IPS-15b (cell line): ENCODE data around the gene EPHB3.
A peak's percentile ranks its signal among the peaks of the same experiment; 100 is the strongest.

Source experiments
- H3K27me3 ChIP-seq: one replicate; pipeline ENCODE4 v1.6.1; 2013; ENCODE audit warnings: low read length; ENCODE audit not compliant: control insufficient read depth, insufficient read depth
- H3K36me3 ChIP-seq: one replicate; pipeline ENCODE4 v1.6.1; 2013; ENCODE audit warnings: low read length; ENCODE audit not compliant: control insufficient read depth, insufficient read depth
- H3K4me1 ChIP-seq: one replicate; pipeline ENCODE4 v1.6.1; 2013; ENCODE audit warnings: mild to moderate bottlenecking, low read length; ENCODE audit not compliant: control insufficient read depth, insufficient read depth
- H3K4me3 ChIP-seq: one replicate; pipeline ENCODE4 v1.5.1; 2013; ENCODE audit warnings: low read depth, low read length
- H3K9ac ChIP-seq: one replicate; pipeline ENCODE4 v1.6.1; 2013; ENCODE audit warnings: low read depth, mild to moderate bottlenecking, low read length
- H3K9me3 ChIP-seq: one replicate; pipeline ENCODE4 v1.6.1; 2013; ENCODE audit warnings: mild to moderate bottlenecking, low read length; ENCODE audit not compliant: control insufficient read depth, insufficient read depth

EPHB3 gene

GRCh38 chr3:184561061-184561912, at the start of gene EPHB3:
EPHB3 (plus strand) TSS chr3:184561785; CDS start chr3:184562236, 451 bp downstream.
- Histone ChIP-seq H3K36me3 (no peaks in the 10 kb centered on the region), H3K4me1 (peaks cover 17% of the 10 kb centered on the region), H3K4me3 (peak within 1 kb of the TSS; percentile 46), H3K27me3 (peaks cover 87% of the 10 kb centered on the region), H3K9me3 (no peaks in the 10 kb centered on the region), H3K9ac (no peak within 1 kb of the TSS)

GRCh38 chr3:184512621-184513020, 49.0 kb upstream of the EPHB3 start:
- Histone ChIP-seq H3K4me1 (peaks cover 11% of the 10 kb centered on the region), H3K9me3 (no peaks in the 10 kb centered on the region), H3K9ac (no peak overlapping the region), H3K4me3 (no peak overlapping the region), H3K36me3 (no peaks in the 10 kb centered on the region), H3K27me3 (peaks cover 48% of the 10 kb centered on the region)

GRCh38 chr3:184513276-184514170, 48.1 kb upstream of the EPHB3 start:
- Histone ChIP-seq H3K4me1 (peaks cover 11% of the 10 kb centered on the region), H3K9me3 (no peaks in the 10 kb centered on the region), H3K36me3 (no peaks in the 10 kb centered on the region), H3K27me3 (peaks cover 45% of the 10 kb centered on the region), H3K4me3 (peak overlapping the region; percentile 41), H3K9ac (peak overlapping the region; percentile 51)

GRCh38 chr3:184514171-184514490, 47.5 kb upstream of the EPHB3 start:
- H3K36me3 ChIP-seq: no peaks in the 10 kb centered on the region
- no peak overlapping the region for H3K9ac ChIP-seq
- H3K4me3 ChIP-seq: peak overlapping the region; percentile 41
- H3K9me3 ChIP-seq: no peaks in the 10 kb centered on the region
- peaks cover 45% of the 10 kb centered on the region for H3K27me3 ChIP-seq
- H3K4me1 ChIP-seq: peaks cover 11% of the 10 kb centered on the region

DNA sequence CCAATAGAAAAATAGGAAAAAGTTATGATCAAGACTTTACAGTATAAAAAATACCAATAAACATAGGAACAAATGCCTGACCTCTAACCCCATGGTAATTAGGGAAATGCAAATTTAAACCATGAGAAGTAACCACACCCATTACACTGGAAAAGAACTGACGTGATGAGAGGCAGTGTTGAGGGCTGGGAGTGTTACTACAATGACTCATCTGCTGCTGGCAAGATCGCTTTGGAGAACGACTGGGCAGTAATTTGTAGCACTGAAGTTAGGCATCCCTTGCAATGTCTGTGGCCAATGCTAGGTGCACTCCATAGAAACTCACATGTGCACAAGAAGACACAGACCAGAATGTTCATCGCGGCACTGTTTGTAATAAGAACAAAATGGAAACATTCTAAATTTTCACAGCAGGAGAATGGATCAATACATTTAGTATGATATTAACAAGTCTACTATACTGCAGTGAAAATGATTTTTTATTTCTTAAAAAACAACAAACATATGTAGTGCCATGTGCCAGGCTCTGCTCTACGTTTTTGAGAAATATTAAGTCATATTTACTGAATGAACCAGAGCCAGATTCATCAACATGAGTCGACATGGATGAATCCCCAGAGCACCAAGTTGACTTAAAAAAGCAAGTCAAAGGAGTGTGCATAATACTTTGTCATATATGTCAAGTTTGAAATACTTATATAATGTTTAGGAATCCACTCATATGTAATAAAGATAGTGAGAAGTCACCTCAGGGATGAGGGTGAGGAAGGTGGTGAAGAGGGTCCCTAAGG, 37.6 kb upstream of the EPHB3 start:
- no peaks in the 10 kb centered on the region for H3K9me3 ChIP-seq
- peaks cover 7% of the 10 kb centered on the region for H3K4me1 ChIP-seq
- no peak overlapping the region for H3K4me3 ChIP-seq
- no peaks in the 10 kb centered on the region for H3K36me3 ChIP-seq
- no peak overlapping the region for H3K9ac ChIP-seq
- H3K27me3 ChIP-seq: peaks cover 2% of the 10 kb centered on the region

GRCh38 chr3:184524981-184525336, 36.6 kb upstream of the EPHB3 start:
- no peaks in the 10 kb centered on the region for H3K9me3 ChIP-seq
- peaks cover 2% of the 10 kb centered on the region for H3K27me3 ChIP-seq
- no peaks in the 10 kb centered on the region for H3K36me3 ChIP-seq
- peak overlapping the region; percentile 8 for H3K9ac ChIP-seq
- H3K4me1 ChIP-seq: peaks cover 7% of the 10 kb centered on the region
- peak overlapping the region; percentile 66 for H3K4me3 ChIP-seq

GRCh38 chr3:184525337-184526087, 36.1 kb upstream of the EPHB3 start:
- H3K9ac ChIP-seq: peak overlapping the region; percentile 41
- H3K4me3 ChIP-seq: peak overlapping the region; percentile 66

DNA sequence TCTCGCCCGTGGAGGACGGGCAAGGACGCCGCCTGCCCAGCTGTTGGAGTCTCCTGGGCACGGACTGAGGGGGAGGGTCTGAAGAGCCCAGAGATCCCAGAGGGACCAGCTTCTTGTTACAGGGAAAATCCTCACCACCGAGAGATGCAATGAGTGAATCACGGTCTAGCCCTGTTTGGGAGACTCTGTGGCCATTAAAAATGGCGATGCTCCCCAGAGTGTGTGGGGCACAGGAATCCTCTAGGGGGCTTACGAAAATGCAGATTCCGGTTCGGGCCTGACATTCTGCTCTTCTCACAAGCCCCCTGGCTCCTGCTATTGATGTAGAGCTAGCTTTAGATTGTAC, 35.5 kb upstream of the EPHB3 start:
- Histone ChIP-seq H3K9me3 (no peaks in the 10 kb centered on the region), H3K27me3 (peaks cover 2% of the 10 kb centered on the region), H3K9ac (peak overlapping the region; percentile 41), H3K4me1 (peaks cover 7% of the 10 kb centered on the region), H3K36me3 (no peaks in the 10 kb centered on the region), H3K4me3 (peak overlapping the region; percentile 66)

More at GRCh38 chr3:184525337-184526087, 36.1 kb upstream of the EPHB3 start:
- Histone ChIP-seq H3K27me3 (peaks cover 2% of the 10 kb centered on the region), H3K4me1 (peaks cover 7% of the 10 kb centered on the region), H3K9me3 (no peaks in the 10 kb centered on the region), H3K36me3 (no peaks in the 10 kb centered on the region)

- Histone ChIP-seq H3K9ac (no peak overlapping the region), H3K4me1 (no peaks in the 10 kb centered on the region), H3K9me3 (no peaks in the 10 kb centered on the region), H3K4me3 (no peak overlapping the region), H3K36me3 (no peaks in the 10 kb centered on the region), H3K27me3 (no peaks in the 10 kb centered on the region)
These were observed 29.8 kb upstream of the EPHB3 start for GRCh38 chr3:184531626-184532280.

DNA sequence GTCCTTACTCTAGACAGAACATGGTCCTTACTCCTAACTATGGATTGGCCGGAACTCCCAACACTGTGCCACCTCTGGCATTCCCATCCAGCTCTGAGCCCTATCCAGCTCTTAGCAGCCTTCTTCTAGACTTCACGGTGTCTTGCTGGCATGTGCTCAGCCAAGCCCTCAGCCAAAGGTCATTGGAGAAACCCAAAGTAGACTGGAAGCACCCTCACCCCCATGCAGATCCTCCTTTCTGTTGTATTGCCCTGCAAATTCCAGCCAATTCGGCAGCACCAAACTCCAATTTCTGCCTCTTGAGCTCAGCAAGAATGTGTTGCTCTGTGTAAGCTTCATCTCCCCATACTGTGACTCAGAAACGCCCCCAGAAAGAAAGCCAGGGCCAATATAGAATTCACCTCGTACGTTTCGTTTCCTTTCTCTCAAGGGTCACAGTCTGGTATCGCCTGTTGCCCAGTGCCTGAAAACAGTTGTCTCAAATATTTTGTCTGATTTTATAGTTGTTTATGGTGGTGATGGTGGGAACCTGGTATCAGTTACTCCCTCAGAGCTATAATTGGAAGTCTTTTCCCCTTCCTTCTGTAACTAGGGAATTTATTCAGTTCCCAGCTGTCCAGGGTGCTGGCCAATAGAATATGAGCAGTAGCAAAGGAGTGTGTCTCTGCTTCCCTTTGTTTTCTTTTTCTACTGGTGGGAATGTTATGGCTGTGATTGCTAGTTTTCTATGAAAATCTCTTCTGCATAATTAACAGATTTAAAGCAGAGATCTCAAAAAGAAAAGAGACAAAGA, 28.4 kb upstream of the EPHB3 start:
- Histone ChIP-seq H3K9me3 (no peaks in the 10 kb centered on the region), H3K9ac (no peak overlapping the region), H3K27me3 (no peaks in the 10 kb centered on the region), H3K4me3 (no peak overlapping the region), H3K4me1 (no peaks in the 10 kb centered on the region), H3K36me3 (no peaks in the 10 kb centered on the region)
